Vagina (tissue), 2 donors: ENCODE data around the gene RYR3. TPM values are rescaled to one million over a fixed set of nuclear protein-coding genes. Genes with fewer than 3 reads are reported as not detected.

Experiments
- DNase-seq, 2 donors: peaks; one replicate each; pipeline ENCODE4 v3.0.0-alpha.2; 2017; ENCODE audit errors: extremely low spot score in 2 of 2
- H3K27ac ChIP-seq: fragments of 200-600 bp; sonication (generic); one replicate; pipeline ENCODE4 v1.5.1; 2019
- H3K27me3 ChIP-seq: fragments of 200-600 bp; sonication (generic); one replicate; pipeline ENCODE4 v1.5.1; 2019
- H3K36me3 ChIP-seq, 2 donors: fragments of 200-600 bp; sonication (generic); one replicate each; pipeline ENCODE4 v1.5.1; 2017 to 2019
- H3K4me1 ChIP-seq: fragments of 200-600 bp; sonication (generic); one replicate; pipeline ENCODE4 v1.5.1; 2019
- H3K4me3 ChIP-seq, 2 donors: fragments of 200-600 bp; sonication (generic); 1 replicate in 1 of 2; 2 replicates in 1 of 2; pipeline ENCODE4 v1.5.1; 2016 to 2019
- H3K9me3 ChIP-seq: fragments of 200-600 bp; sonication (generic); one replicate; pipeline ENCODE4 v1.5.1; 2019
- POLR2A ChIP-seq, 2 donors: fragments of 450-650 bp; IDR thresholded peaks; one replicate each; pipeline ENCODE4 v1.6.1; 2017; ENCODE audit warnings: antibody characterized with exemption in 2 of 2, mild to moderate bottlenecking in 2 of 2, moderate library complexity in 2 of 2
- POLR2AphosphoS5 ChIP-seq, 2 donors: sonication (generic); formaldehyde crosslinking; IDR thresholded peaks; one replicate each; pipeline ENCODE4 v1.9.0; 2017; ENCODE audit warnings: antibody characterized with exemption in 2 of 2, mild to moderate bottlenecking in 2 of 2, low read depth in 1 of 2; ENCODE audit not compliant: insufficient read depth in 1 of 2
- intact Hi-C: fragments of 100-400 bp; cut with DNase I; formaldehyde crosslinking; loops from one replicate; pipeline ENCODE4 v1.15.1; 2023
- total RNA-seq: library from RNA; depleted of rRNA; stranded (reverse); fragments of >200 nt; gene quantifications from one replicate; pipeline ENCODE4 v1.2.3, GENCODE V29; 2016
- TF ChIP-seq, protein P1 (sequence below), 3 experiments: fragments of 450-650 bp in 2 of 3; fragments of 200-600 bp in 1 of 3; sonication (generic) in 1 of 3; IDR thresholded peaks; one replicate each; pipeline ENCODE4 v1.5.1; 2017 to 2019; ENCODE audit warnings: antibody characterized with exemption in 3 of 3, mild to moderate bottlenecking in 2 of 3, moderate library complexity in 2 of 3

The RYR3 gene
- total RNA-seq, 1 donor from 2014 or later: 16.5 TPM

DNA sequence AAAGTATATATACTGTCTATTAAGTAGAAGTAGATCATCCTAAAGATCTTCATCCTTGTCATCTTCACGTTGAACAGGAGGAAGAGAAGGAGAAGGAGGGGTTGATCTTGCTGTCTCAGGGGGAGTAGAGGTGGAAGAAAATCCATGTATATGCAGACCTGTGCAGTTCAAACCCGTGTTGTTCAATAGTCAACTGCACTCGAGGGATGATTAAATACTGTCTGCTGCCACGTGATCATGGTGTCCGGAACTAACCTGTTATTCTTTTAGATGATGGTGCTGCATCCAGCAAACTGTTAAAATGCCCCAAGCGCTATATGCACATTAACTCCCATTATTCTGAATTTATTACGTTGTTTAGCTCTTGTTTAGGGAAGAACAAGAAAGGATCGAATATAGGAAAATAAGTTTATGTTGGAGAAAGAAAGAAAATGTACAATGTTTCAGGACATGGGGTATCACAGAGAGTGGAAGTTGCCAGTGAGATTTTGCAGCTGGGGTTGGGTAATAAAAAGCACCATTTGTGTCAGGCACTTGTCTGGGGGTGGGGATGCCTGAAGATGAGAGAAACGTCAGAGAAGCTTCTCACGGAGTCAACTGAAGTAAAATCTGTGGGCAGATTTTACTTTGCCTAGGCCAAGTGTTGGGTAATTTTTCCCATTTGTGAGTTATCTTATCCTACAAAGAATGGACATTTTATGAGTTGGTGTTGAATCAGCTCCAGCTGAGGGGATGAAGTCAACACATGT is 229.2 kb downstream of the RYR3 start:
- Histone ChIP-seq H3K36me3 (no peaks in the 10 kb centered on the region), H3K4me3 (no peak overlapping the region), H3K9me3 (no peaks in the 10 kb centered on the region), H3K27ac (no peak overlapping the region), H3K4me1 (no peaks in the 10 kb centered on the region), H3K27me3 (no peaks in the 10 kb centered on the region)
- intact Hi-C loops: loop anchor here (2.0 kb wide), 1 partner anchor 19 kb away; no protein-coding TSS in a partner anchor
- TF ChIP-seq, protein P1, sequence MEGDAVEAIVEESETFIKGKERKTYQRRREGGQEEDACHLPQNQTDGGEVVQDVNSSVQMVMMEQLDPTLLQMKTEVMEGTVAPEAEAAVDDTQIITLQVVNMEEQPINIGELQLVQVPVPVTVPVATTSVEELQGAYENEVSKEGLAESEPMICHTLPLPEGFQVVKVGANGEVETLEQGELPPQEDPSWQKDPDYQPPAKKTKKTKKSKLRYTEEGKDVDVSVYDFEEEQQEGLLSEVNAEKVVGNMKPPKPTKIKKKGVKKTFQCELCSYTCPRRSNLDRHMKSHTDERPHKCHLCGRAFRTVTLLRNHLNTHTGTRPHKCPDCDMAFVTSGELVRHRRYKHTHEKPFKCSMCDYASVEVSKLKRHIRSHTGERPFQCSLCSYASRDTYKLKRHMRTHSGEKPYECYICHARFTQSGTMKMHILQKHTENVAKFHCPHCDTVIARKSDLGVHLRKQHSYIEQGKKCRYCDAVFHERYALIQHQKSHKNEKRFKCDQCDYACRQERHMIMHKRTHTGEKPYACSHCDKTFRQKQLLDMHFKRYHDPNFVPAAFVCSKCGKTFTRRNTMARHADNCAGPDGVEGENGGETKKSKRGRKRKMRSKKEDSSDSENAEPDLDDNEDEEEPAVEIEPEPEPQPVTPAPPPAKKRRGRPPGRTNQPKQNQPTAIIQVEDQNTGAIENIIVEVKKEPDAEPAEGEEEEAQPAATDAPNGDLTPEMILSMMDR (IDR thresholded peaks at IDR 0.05): no peak
- TF ChIP-seq POLR2AphosphoS5 (IDR thresholded peaks at IDR 0.05; ENCODE audit: insufficient read depth in 1 of 2, low read depth in 1 of 2) (no peak), POLR2A (IDR thresholded peaks at IDR 0.05) (no peak)
- DNase-seq: no peak

DNA sequence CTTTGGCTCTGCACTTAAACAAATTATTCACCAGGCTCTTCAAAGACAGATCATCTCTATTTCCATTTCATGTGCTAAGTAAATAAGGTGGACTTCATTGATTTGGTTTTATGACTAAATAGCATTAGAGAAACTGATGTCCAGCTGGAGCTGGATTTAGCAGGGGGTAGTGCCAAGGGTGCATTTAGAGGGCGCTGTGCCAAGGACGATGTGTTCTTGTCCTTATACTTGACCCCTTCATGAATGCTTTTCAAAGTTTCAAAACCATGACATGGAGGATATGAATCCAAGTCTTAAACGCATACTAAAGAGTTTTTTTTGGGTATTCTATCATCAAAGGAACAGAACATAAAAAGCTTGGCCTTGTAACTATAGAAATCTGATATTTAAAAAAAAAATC is 233.2 kb downstream of the RYR3 start:
- TF ChIP-seq, protein P1 (IDR thresholded peaks at IDR 0.05): no peak
- TF ChIP-seq POLR2AphosphoS5 (IDR thresholded peaks at IDR 0.05; ENCODE audit: insufficient read depth in 1 of 2, low read depth in 1 of 2) (no peak), POLR2A (IDR thresholded peaks at IDR 0.05) (no peak)
- no peak for DNase-seq
- intact Hi-C loops: no loop called here
- Histone ChIP-seq H3K27ac (no peak overlapping the region), H3K36me3 (no peaks in the 10 kb centered on the region), H3K27me3 (no peaks in the 10 kb centered on the region), H3K4me3 (no peak overlapping the region), H3K4me1 (no peaks in the 10 kb centered on the region), H3K9me3 (no peaks in the 10 kb centered on the region)

DNA sequence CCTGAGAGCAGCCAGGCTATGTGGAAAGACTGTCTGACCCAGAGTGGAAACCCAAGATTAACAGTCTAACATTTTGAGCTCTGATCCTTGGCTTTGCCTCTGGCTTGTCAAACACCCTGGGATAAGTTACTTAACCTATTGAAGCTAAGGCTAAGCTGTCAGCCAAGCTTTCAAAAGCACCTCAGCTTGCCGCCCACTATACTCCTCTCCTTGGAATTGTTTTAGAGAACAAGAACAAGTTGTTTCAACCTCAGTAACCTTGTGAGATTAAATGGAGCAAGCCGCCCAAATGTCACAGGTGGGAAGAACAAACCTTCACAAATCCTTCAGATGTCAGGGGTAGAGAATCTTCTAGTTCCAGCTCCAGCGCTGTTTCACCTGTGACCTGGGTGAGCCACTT is 235.1 kb downstream of the RYR3 start:
- H3K4me3 ChIP-seq: no peak overlapping the region
- no peaks in the 10 kb centered on the region for H3K36me3 ChIP-seq
- H3K4me1 ChIP-seq: no peaks in the 10 kb centered on the region
- TF ChIP-seq, protein P1 (IDR thresholded peaks at IDR 0.05): no peak
- TF ChIP-seq POLR2AphosphoS5 (IDR thresholded peaks at IDR 0.05; ENCODE audit: insufficient read depth in 1 of 2, low read depth in 1 of 2): no peak
- no peak for TF ChIP-seq POLR2A (IDR thresholded peaks at IDR 0.05)
- no peak for DNase-seq
- no peak overlapping the region for H3K27ac ChIP-seq
- no peaks in the 10 kb centered on the region for H3K27me3 ChIP-seq
- H3K9me3 ChIP-seq: no peaks in the 10 kb centered on the region
- intact Hi-C loops: no loop called here

DNA sequence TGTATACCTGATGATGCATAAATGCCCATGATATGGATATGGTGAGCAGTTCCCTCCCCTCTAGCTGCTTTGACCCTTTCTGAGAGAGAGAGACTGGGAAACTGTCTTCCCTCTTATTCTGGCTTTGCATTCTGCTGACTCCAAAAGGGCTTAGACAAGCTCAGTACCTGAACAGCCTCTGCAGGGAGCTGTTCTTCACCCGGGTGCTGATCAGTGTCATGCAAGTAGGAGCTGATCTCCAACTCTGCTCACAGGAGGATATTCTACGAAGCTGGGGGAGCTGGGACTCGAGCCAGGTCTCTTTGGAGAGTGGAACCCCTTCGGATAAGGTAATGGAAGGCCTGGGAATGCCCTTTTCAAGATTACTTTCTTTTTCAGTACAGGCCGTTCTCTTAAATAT is 237.1 kb downstream of the RYR3 start:
- Histone ChIP-seq H3K9me3 (no peaks in the 10 kb centered on the region), H3K36me3 (no peaks in the 10 kb centered on the region), H3K4me3 (no peak overlapping the region), H3K4me1 (no peaks in the 10 kb centered on the region), H3K27ac (no peak overlapping the region), H3K27me3 (no peaks in the 10 kb centered on the region)
- no peak for DNase-seq
- no peak for TF ChIP-seq POLR2AphosphoS5 (IDR thresholded peaks at IDR 0.05; ENCODE audit: insufficient read depth in 1 of 2, low read depth in 1 of 2)
- no peak for TF ChIP-seq POLR2A (IDR thresholded peaks at IDR 0.05)
- TF ChIP-seq, protein P1 (IDR thresholded peaks at IDR 0.05): no peak
- intact Hi-C loops: no loop called here

DNA sequence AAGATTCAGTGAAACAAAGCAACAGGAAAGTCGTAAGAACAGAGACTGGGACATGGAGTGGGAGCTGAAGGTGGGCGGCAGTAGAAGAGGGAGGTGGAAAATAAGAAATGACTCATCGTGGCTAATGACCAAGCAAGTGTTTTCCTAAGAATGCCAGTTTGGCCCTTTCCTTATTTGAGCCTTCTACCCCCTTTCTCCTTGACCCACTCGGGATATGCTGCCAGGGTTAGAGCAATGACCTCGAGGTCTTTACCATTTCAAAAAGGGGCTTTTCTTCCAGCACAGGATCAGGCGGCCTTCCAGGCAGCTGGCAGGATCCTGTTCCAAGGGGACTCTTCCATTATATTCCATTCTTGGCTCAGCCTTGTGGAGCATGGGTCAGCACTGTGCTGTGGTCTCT is 241.1 kb downstream of the RYR3 start:
- Histone ChIP-seq H3K9me3 (no peaks in the 10 kb centered on the region), H3K27me3 (no peaks in the 10 kb centered on the region), H3K4me1 (no peaks in the 10 kb centered on the region), H3K4me3 (no peak overlapping the region), H3K27ac (no peak overlapping the region), H3K36me3 (no peaks in the 10 kb centered on the region)
- no peak for TF ChIP-seq POLR2A (IDR thresholded peaks at IDR 0.05)
- TF ChIP-seq, protein P1 (IDR thresholded peaks at IDR 0.05): no peak
- no peak for DNase-seq
- intact Hi-C loops: no loop called here
